ENCODE data around the gene VPS35.

Gene VPS35

GRCh38 chr16:46721885-46722284, 32.9 kb upstream of the VPS35 start:
- TF ChIP-seq, protein P1, sequence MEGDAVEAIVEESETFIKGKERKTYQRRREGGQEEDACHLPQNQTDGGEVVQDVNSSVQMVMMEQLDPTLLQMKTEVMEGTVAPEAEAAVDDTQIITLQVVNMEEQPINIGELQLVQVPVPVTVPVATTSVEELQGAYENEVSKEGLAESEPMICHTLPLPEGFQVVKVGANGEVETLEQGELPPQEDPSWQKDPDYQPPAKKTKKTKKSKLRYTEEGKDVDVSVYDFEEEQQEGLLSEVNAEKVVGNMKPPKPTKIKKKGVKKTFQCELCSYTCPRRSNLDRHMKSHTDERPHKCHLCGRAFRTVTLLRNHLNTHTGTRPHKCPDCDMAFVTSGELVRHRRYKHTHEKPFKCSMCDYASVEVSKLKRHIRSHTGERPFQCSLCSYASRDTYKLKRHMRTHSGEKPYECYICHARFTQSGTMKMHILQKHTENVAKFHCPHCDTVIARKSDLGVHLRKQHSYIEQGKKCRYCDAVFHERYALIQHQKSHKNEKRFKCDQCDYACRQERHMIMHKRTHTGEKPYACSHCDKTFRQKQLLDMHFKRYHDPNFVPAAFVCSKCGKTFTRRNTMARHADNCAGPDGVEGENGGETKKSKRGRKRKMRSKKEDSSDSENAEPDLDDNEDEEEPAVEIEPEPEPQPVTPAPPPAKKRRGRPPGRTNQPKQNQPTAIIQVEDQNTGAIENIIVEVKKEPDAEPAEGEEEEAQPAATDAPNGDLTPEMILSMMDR (IDR thresholded peaks at IDR 0.05; ENCODE audit: insufficient read depth, low read depth, low read length, missing control alignments) = no peak
- DNase-seq (ENCODE audit: low read depth) = no peak
- no peak overlapping the region for H3K4me3 ChIP-seq (ENCODE audit: low read length)

DNA sequence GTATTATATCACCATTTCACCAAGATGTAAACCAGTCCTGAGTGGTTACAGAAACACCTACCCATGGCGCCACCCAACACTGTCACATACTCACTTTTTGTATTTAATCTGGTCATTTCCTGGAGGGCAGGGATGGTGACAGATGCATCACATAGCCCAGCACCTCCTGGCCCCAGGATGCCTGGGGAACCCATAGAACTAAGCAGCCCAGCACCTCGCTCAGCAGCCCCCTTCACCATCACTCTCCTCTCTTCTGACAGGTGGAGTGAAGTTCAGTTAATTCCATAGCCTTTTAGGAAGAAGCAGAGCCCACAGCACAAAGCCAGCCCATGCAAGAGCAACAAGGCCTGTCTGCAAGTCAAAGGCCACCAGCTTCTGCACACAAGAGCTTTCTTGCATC, 31.6 kb upstream of the VPS35 start:
- DNase-seq (ENCODE audit: low read depth) = no peak
- TF ChIP-seq, protein P1 (IDR thresholded peaks at IDR 0.05; ENCODE audit: insufficient read depth, low read depth, low read length, missing control alignments) = no peak
- H3K4me3 ChIP-seq (ENCODE audit: low read length) = no peak overlapping the region

- TF ChIP-seq, protein P1 (IDR thresholded peaks at IDR 0.05; ENCODE audit: insufficient read depth, low read depth, low read length, missing control alignments) = no peak
- no peak for DNase-seq (ENCODE audit: low read depth)
- H3K4me3 ChIP-seq (ENCODE audit: low read length) = no peak overlapping the region
Measured at GRCh38 chr16:46719528-46719927, 30.6 kb upstream of the VPS35 start.

DNA sequence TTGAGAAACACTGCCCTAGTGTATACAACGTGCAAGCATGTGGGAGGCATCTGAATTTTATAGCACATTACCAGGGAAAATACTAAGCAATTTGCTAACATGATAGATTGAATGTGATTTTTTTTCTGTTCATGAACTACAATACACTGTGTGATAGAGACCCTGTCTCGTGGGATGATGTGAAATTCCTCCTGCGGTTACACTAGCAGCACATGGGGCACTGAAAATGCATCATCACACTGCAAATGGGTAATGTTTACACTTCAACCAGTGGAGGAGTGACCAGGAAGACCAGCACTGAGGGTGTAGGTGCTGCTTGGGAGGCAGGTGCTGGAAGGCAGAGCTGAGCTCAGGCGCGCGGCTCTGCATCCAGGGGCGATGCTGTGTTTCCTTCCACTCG, 29.2 kb upstream of the VPS35 start:
- TF ChIP-seq, protein P1 (IDR thresholded peaks at IDR 0.05; ENCODE audit: insufficient read depth, low read depth, low read length, missing control alignments) = no peak
- H3K4me3 ChIP-seq (ENCODE audit: low read length) = no peak overlapping the region
- no peak for DNase-seq (ENCODE audit: low read depth)

- no peak overlapping the region for H3K4me3 ChIP-seq (ENCODE audit: low read length)
- TF ChIP-seq, protein P1 (IDR thresholded peaks at IDR 0.05; ENCODE audit: insufficient read depth, low read depth, low read length, missing control alignments) = no peak
- DNase-seq (ENCODE audit: low read depth) = no peak
Measured at GRCh38 chr16:46717692-46718091, 28.7 kb upstream of the VPS35 start.

GRCh38 chr16:46715769-46716305, 26.9 kb upstream of the VPS35 start:
- DNase-seq (ENCODE audit: low read depth) = no peak
- TF ChIP-seq, protein P1 (IDR thresholded peaks at IDR 0.05; ENCODE audit: insufficient read depth, low read depth, low read length, missing control alignments) = no peak
- no peak overlapping the region for H3K4me3 ChIP-seq (ENCODE audit: low read length)
